ENCODE results near the gene TREML2.
"Not testable (repeated sequence)": the region's sequence is repeated elsewhere in the genome, so short reads cannot be mapped to it uniquely, and the experiment has no call there.

Gene TREML2, protein sequence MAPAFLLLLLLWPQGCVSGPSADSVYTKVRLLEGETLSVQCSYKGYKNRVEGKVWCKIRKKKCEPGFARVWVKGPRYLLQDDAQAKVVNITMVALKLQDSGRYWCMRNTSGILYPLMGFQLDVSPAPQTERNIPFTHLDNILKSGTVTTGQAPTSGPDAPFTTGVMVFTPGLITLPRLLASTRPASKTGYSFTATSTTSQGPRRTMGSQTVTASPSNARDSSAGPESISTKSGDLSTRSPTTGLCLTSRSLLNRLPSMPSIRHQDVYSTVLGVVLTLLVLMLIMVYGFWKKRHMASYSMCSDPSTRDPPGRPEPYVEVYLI

DNA sequence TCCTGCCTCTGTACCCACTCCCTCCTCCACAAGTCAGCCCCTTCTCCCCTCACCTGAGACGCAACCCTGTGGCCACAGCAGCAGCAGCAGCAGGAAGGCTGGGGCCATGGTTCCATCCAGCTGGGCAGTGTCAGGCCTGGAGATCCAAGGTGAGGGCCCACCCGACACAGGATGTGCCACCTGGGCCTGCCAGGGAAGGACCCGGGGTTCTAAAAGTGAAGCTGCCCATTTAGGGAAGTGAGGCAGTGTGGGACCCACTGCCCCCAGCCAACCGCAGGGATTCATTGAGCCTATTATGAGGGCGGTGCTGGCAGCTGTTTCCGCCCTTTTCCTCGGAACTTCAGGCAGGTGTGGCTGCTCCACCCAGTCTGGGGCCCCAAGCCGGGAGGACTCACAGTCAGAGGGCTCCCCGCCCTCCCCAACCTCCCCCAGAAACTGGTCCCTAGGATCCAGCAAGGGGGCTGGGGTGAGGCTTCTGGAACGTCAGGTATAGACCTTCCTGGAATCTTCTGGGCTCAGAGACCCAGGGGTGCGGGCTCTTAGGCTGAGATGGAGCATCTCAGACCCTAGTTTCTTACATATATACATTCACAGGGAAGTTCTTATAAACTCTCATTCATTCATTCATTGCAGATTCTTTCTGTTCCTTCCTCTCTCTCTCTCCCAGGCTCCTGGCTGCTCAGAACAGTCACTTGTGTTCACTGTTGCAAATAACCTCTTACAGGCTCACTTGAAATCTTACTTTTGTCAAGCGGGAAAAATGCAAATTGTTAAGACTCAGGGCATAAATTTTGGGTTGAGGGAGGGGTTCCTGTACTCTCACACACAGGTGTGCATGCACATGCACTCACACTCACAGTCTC lies at the start of gene TREML2:
TSS of gene TREML2 (minus strand) at position 249 of the 863 bp plus-strand sequence. CDS start at position 108, 141 bp downstream.
- peak; percentile 62 for DNase-seq (ENCODE audit: low spot score)

DNA sequence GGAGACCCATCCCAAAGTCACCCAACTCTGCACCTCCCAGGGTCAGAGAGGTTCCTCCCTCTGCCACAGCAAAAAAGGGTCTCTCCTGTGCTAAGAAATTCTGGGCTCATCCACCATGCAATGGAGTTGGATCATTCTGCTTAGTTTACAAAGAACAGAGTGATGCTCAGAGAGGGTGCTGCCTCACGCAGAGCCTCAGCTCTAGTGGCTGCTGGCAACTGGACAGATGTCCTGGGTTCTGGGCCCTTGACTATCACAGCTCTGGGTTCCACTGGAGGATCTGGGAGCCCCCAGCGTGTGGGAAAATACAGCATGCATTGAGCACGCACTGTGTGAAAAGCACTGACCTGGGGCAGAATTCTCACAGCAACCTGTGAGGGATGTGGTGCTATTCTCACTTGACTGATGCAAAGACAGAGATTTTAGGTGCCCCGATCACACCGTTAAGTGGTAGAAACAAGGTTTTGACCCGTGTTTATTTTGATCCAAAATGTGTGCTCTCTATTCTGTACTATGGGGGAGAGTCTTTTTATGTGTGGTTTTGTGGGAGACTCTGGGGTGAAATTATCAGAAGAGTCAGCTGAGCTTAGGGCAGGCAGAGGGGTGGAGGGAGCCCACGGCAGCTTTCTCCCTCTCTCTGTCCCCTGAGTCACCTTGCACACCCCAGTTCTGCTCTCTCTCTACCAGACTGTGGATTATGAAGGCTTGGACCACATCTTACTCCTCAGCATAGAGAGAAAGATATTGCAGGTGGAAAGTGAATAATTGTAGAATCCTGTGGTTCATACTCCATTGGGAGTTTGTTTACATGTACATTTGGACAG lies 47.1 kb upstream of the TREML2 start:
- DNase-seq (ENCODE audit: low spot score), result no peak

DNA sequence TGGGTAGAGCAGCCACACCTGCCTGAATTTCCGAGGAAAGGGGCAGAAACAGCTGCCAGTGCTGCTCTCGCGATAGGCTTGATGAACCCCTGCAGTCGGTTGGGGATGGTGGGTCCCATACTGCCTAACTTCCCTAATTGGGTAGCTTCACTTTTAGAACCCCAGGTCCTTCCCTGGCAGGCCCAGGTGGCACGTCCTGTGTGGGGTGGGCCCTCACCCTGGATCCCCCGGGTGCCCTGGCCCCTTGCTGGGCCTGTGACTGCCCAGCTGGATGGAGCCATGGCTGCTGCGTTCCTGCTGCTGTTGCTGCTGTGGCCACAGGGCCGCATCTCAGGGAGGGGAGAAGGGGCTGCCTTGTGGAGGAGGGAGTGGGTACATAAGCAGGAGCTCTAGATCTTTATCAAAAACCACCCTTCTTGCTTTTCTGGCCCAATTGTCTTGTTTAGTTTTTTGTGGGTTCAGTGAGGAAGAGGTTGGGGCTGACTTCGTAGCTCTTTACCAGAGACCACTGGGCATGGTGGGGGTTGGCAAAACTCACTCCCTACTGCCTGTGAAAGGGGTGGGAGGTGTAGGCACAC lies 46.4 kb upstream of the TREML2 start:
- DNase-seq (ENCODE audit: low spot score), result no peak

DNA sequence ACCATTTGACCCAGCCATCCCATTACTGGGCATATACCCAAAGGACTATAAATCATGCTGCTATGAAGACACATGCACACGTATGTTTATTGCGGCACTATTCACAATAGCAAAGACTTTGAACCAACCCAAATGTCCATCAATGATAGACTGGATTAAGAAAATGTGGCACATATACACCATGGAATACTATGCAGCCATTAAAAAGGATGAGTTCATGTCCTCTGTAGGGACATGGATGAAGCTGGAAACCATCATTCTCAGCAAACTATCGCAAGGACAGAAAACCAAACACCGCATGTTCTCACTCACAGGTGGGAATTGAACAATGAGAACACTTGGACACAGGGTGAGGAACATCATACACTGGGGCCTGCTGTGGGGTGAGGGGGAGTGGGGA lies 45.6 kb upstream of the TREML2 start:
- not testable (repeated sequence) for DNase-seq (ENCODE audit: low spot score)

DNA sequence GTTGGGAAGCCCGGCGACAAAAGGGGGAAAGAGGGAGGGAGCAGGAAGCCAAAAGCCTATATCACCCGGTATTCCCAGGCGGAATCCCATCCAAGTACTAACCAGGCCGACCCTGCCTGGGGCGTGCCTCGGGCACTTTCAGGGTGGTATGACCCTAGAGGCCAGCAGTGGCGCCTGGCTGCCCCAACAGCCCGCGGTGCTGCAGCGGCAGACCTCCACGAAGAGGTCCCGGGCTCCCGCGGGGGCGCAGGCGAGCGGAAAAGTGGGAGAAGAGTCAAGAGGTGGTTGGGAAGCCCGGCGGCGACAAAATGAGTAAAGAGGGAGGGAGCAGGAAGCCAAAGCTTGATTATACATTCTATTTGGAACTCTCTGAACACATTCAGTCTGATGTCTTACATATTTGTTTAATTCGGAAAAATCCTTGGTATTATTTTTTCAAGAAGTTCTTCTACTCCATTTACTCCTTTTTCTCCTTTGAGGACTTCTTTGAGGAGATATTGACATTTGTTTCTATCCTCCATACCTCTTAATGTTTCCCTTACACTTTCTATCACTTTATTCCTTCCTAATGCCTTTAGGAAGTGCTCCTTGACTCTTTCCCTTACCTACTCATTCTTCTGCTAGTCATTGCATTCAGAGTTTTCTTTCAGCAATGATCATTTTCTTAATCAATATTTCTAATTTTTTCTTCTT lies 38.7 kb upstream of the TREML2 start:
- DNase-seq (ENCODE audit: low spot score), result peak; percentile 49

DNA sequence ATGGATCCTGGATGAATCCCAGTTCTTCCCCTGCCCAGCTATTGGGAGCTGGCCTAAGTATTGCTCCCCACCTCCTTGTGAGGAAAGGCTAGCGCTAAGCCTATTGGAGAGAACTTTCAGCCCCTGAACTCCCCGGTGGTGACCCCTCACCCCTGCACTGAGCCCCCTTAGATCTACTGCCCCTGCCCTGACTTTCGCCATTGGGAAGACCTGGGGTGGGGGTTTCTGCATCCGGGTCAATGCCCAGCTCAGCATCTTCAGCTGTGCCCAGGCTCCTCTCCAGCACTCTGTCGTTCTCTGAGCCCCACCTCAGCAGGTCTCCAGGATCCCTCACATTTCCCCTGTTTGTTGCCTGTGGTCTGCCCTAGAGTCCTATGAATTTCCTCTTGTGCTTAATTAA lies 36.2 kb upstream of the TREML2 start:
- no peak for DNase-seq (ENCODE audit: low spot score)

DNA sequence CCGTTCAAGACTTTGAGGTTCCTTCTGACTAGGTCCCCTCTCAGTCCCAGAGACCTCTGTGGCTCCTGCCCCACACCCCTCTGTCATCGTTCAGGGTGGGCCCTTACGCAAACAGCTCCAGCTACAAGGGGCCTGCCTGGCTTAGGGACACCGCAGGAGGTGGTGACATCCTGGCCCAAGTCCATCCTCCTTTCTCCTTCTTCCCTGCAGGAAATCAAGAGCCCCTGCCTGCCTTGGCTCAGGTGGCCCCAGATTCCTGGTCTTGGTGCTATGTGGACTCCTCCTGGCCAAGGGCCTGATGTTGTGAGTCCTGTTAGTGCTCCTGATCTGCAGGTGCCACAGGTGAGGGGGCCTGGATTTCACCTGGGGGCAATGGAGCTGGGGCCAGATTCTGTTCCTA lies 35.3 kb upstream of the TREML2 start:
- DNase-seq (ENCODE audit: low spot score), result peak; percentile 28

DNA sequence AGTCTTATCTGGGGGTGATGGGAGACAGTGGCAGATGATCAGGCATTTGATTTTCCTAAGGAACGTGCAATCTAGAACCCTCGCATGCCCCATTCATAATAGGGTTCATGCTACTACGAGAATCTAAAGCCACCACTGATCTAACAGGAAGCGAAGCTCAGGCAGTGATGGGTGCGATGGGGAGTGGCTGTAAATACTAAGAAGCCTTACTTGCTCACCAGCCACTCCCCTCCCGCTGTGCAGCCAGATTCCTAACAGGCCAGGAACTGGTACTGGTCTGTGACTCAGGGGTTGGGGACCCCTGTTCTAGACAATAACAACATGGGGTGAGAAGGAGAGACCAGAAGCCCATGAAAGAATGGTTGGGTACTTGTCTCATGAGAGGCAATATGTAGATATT lies 31.7 kb upstream of the TREML2 start:
- DNase-seq (ENCODE audit: low spot score), result no peak

DNA sequence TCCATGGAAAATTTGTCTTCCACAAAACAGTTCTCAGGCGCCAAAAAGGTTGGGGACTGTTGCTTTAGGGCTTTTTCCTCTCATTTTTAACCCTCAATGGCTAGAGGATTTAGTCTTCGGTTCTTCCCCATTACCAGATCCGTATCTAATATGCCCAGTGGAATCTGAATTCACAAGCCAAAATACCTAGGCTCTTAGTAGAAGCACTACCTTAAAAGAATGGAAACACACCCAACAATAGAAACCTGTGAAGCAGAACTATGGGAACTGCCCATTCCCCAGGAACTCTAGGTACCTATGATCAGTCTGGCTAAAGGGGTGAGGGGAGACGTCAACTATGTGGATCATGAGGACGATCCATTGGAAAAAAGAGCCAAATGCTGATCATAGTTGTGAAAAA lies 30.3 kb upstream of the TREML2 start:
- no peak for DNase-seq (ENCODE audit: low spot score)

DNA sequence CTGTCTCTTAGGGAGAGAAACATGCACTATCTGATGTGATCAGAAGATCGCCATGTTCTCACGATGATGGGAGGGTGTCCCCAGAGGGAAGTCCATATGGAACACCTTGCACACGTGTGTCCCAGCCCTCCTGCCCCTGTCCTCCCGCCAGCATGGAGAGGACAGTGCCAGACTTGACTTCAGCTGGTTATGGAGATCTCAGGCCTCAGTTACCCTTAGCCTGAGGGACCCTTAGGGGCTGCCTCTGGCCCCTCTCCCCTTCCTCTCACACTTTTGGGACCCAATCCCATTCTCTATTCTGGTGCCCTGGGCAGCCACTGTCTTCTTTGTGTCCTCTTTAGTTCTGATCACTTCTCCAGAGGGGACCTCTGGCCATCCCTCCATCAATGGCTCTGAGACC lies 28.8 kb upstream of the TREML2 start:
- peak; percentile 51 for DNase-seq (ENCODE audit: low spot score)

DNA sequence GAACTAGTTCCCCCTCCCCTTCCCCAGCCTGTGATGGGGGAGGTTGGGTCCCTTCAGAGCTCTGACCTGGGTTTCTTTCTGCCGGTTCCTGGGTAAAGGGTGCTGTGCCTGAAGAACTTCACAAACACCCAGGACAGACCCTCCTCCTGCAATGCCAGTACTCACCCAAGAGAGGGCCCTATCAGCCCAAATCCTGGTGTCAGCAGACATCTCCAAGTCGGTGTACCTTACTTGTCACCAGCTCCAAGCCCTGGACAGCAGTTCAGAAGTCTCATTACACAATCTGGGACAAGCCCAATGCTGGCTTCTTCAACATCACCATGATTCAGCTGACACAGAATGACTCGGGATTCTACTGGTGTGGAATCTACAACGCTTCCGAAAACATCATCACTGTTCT lies 27.7 kb upstream of the TREML2 start:
- no peak for DNase-seq (ENCODE audit: low spot score)

DNA sequence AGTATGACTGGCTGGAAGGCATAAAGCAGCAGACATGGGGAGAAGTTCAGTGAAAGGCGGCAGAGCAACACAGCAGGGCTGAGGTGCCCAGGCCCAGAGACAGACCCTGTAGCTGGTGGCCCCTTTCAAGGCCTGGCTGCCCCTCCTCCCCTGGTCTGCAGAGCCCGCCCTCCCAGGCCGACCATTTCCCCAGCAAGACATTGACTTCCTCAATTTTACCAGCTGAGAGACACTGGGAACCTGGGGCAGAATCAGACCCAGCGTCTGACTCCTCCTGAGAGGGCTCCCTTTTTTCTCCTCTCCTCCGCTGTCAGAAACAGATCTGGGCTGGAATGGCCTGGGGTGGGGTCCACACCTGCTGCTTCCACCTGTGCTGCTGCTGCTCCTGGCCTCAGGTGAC lies 27.1 kb upstream of the TREML2 start, which contains the start of gene TREML4:
TSS of gene TREML4 (plus strand) at position 254 of the 400 bp plus-strand sequence. CDS start at position 333, 79 bp downstream.
- DNase-seq (ENCODE audit: low spot score), result no peak

DNA sequence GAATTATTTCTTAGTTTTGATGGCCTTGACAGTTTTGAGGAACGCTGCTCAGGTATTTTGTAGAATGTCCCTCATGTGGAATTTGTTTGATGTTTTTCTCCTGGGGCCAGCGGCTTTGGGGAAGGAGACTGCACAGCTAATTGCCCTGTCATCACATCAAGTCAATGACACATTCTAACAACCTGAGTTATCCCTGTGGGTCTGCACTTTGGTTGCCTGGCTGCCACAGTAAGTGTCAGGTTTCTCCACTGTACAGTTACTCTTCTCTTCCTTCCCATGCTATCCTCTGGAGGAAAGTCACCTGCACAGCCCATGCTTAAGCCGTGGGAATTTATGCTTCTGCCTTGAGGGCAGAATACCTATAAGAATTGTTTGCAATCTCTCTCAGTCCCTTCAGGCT lies 25.8 kb upstream of the TREML2 start:
- DNase-seq (ENCODE audit: low spot score), result no peak

DNA sequence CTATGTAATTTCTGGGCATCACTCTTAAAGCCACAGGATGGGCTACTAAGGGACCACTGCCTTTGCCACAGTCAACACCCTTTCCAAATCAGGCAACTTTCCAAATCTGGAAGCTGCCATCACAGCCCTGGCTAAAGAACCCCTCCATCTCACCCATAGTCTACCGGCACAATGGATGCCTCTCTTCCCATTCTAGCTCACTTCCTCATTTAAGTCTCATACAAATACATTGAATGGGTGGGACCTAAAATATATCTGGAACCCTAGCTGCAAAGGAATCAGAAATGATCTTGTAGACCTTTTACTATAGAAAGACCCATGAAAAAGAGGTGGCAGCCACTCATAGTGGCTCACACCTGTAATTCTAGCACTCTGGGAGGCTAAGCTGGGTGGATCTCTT lies 23.9 kb upstream of the TREML2 start:
- DNase-seq (ENCODE audit: low spot score), result no peak

DNA sequence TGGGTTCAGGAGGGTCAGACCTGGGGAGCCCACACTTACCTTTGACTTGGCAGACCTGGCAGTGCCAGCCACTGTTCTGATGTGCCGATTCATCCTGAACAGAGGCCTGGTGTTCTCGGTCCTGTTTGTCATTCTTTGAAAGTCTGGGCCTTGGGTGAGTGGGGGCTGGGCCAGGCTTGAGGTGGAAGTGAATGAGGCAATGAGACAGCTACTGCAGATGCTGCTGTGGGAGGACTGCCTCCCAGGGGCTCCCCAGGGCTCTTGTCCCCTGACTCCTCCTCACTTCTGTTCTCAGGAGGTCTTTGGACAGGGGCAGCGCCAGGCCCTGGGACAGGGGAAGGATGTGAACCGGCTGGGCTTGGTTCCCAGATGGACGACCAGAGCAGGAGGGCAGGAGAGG lies 21.6 kb upstream of the TREML2 start:
- DNase-seq (ENCODE audit: low spot score), result no peak

DNA sequence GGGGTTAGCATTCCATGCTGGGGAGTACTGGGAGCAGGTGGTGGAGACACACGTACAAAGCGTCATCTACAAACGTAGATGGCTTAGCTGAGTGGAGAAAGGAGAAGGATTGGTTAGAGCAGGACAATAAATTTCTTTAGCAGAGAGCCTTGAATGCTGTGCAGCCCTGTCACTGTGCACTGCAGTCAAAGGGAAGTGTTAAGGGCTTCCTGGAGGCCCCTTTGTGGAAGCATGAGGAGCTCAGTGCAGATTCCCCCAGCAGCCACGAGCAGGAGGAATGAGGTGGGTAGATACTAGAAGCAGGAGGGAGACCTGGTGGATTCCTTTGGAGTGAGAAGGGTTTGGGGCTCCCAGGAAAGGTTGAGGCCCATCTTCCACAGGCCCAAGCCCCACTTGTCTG lies 21.1 kb upstream of the TREML2 start:
- DNase-seq (ENCODE audit: low spot score), result no peak

DNA sequence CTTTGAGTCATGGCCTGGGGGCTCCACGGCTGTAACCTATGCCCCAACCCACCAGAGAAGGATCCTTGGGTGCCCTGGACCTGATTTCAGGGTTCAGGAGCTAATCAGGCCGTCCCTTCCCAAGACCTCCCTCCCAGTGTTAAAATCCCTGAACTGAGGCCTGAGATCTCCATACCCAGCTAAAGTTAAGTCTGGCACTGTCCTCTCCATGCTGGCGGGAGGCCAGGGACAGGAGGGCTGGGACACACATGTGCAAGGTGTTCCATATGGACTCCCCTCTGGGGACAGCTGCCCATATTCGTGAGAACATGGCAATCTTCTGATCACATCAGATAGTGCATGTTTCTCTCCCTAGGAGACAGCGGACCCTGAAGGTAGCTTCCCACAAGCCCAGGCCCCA lies 15.7 kb upstream of the TREML2 start:
- DNase-seq (ENCODE audit: low spot score), result no peak

DNA sequence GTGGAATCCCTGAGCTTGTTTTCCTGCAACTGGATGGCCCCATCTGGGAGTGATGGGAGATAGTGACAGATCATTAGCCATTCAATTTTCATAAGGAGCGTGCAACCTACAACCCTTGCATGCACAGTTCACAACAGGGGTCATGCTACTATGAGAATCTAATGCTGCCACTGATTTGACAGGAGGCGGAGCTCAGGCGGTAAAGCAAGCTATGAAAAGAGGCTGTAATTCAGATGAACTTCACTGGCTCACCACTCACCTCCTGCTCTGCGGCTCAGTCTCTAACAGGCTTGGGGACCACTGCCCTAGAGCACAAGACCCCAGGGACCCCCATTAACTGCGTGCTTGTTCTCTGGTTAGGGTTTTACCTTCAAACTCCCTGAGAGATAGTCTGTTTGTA lies 14.8 kb upstream of the TREML2 start:
- DNase-seq (ENCODE audit: low spot score), result no peak

DNA sequence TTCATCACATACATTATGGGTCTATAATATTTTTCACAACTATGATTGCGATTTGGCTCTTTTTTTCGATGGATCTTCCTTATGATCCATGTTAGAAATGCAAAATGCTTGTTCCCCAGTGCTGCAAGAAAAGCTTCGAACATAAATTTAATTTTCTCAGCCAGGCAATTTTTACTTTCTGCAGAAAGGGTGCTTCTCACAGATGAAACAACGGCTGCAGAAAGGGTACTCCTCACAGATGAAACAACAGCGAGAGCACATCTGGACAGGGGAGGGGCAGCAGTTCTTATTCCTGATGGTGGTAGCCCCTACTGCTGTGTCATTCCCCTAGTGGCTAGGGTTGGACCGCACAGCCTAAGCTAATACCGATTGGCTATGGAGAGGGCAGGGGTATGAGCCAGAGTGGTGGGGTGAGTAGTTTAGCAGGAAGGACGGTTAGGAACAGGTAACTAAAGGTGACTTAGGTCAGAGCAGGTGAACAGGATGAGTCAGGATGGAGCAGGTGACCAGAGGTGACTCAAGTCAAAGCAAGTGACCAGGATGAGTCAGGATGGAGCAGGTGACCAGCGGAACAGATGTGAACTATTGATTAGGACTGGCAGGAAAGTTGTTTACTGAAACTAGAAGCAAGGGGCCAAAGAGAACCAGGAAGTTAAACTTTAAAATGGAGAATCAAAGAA lies 13.8 kb upstream of the TREML2 start:
- DNase-seq (ENCODE audit: low spot score), result no peak

DNA sequence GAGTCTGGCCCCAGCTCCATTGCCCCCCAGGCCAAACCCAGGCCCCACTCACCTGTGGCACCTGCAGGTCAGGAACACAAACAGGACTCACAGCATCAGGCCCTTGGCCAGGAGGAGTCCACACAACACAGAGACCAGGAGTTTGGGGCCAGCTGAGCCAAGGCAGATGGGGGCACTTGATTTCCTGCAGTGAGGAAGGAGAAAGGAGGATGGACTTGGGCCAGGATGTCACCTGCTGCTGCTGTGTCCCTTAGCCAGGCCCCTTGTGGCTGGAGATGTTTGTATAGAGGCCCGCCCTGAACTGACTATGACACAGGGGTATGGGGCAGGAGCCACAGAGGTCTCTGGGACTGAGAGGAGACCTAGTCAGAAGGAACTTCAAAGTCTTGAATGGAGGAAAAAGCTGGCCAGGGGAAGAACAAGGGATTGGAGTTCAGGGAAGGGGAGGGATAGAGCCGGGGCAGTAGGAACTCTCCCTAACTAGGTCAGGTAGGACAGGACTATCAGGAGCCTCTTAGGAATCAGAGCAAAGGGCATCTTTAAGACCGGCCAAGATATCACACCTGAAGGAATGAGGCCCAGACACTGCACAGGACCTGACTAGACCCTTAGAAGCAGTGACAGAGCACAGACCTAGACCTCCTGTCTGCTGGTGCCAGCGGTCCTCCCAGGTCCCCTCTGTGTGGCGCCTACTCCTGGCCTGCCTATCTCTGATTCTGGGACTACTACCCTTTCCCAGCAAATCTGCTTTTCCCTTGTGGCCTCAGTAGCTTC lies 8.8 kb upstream of the TREML2 start:
- DNase-seq (ENCODE audit: low spot score), result peak; percentile 59

Data from left forelimb (tissue), 1 donor.